AG04449 (cell line): ENCODE data around the gene ACTR10.

Experiments
- CTCF ChIA-PET: fragments of 350-600 bp; formaldehyde crosslinking; extraction: SDS; loops from one replicate; lab custom pipeline; 2021; ENCODE audit warnings: antibody characterized with exemption; lab: Yijun Ruan, JAX
- POLR2A ChIA-PET: fragments of 400-600, 350-600 bp; formaldehyde crosslinking; extraction: SDS; loops from one replicate; lab custom pipeline; 2020; ENCODE audit warnings: antibody characterized with exemption, inconsistent platforms; lab: Yijun Ruan, JAX
- DNase-seq: peaks from one replicate; pipeline ENCODE4 v3.0.0-alpha.2; 2010; ENCODE audit warnings: low read depth, low spot score
- H3K4me3 ChIP-seq: 2 replicates; pipeline ENCODE4 v1.5.1; 2011; ENCODE audit warnings: low read depth, mild to moderate bottlenecking, control low read depth, low read length
- TF ChIP-seq, protein P1 (sequence below): IDR thresholded peaks from one replicate; pipeline ENCODE4 v1.5.1; 2011; ENCODE audit warnings: mild to moderate bottlenecking, moderate library complexity, low read length, control low read depth, inconsistent platforms; ENCODE audit not compliant: insufficient read depth; ENCODE audit errors: missing control alignments

ACTR10 gene

GRCh38 chr14:58191763-58192601 lies 8.0 kb upstream of the ACTR10 start:
- ChIA-PET CTCF (interaction anchor here (1.3 to 2.0 kb wide), 3 partner anchors 13 to 27 kb away, joined by 3 to 6 read pairs (median 4); no protein-coding TSS in a partner anchor), POLR2A (no interaction called here)
- DNase-seq: no peak
- TF ChIP-seq, protein P1, sequence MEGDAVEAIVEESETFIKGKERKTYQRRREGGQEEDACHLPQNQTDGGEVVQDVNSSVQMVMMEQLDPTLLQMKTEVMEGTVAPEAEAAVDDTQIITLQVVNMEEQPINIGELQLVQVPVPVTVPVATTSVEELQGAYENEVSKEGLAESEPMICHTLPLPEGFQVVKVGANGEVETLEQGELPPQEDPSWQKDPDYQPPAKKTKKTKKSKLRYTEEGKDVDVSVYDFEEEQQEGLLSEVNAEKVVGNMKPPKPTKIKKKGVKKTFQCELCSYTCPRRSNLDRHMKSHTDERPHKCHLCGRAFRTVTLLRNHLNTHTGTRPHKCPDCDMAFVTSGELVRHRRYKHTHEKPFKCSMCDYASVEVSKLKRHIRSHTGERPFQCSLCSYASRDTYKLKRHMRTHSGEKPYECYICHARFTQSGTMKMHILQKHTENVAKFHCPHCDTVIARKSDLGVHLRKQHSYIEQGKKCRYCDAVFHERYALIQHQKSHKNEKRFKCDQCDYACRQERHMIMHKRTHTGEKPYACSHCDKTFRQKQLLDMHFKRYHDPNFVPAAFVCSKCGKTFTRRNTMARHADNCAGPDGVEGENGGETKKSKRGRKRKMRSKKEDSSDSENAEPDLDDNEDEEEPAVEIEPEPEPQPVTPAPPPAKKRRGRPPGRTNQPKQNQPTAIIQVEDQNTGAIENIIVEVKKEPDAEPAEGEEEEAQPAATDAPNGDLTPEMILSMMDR: no peak
- H3K4me3 ChIP-seq: no peak overlapping the region

- CTCF ChIA-PET: no interaction called here
- TF ChIP-seq, protein P1: no peak
- POLR2A ChIA-PET: interaction anchor here (0.6 kb wide), 1 partner anchor 14 kb away, joined by 3 read pairs; no protein-coding TSS in a partner anchor
- no peak overlapping the region for H3K4me3 ChIP-seq
- no peak for DNase-seq
Observed at GRCh38 chr14:58193542-58193941, 6.4 kb upstream of the ACTR10 start.

DNA sequence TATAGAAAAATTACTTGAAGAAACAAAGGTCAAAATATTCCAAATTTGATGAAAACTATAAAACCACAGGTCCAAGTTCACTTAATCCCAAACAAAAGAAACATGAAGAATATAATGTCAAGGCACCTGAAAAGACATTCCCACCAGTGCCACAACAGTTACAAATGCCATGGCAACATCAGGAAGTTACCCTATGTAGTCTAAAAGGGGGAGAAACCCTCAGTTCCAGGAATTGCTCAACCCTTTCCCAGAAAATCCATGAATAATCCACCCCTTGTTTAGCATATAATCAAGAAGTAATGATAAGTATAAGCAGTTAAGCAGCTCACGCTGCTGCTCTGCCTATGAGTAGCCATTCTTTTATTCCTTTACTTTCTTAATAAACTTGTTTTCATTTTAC lies 3.8 kb upstream of the ACTR10 start:
- no peak for DNase-seq
- POLR2A ChIA-PET: no interaction called here

DNA sequence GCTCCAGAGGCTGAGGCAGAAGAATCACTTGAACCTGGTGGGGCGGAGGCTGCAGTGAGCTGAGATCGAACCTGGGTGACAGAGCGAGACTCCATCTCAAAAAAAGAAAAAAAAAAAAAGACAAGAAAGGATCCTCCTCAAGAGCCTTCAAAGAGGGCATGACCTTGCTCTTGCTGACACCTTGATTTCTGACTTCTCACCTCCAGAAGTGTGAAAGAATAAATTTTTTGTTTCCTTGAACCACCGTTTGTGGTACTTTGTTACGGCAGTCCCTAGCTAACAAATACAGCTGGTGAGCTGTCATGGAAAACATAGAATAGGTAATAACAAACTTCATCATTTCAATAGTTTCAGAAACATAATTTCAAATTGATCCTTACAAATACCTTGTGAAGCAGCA lies 1.9 kb upstream of the ACTR10 start:
- ChIA-PET CTCF (interaction anchor here (1.1 kb wide), 1 partner anchor 29 kb away, joined by 3 read pairs; no protein-coding TSS in a partner anchor), POLR2A (no interaction called here)
- no peak overlapping the region for H3K4me3 ChIP-seq
- TF ChIP-seq, protein P1: no peak
- no peak for DNase-seq

More for the DNA sequence above, 3.8 kb upstream of the ACTR10 start:
- CTCF ChIA-PET: interaction anchor here (1.8 kb wide), 1 partner anchor 88 kb away, joined by 3 read pairs; no protein-coding TSS in a partner anchor
- H3K4me3 ChIP-seq: no peak overlapping the region
- TF ChIP-seq, protein P1: no peak

GRCh38 chr14:58200480-58200841 lies 512 bp downstream of the ACTR10 start:
- DNase-seq: no peak
- TF ChIP-seq, protein P1: no peak
- CTCF ChIA-PET: interaction anchor here (0.8 kb wide), 1 partner anchor 9 kb away, joined by 3 read pairs; no protein-coding TSS in a partner anchor
- H3K4me3 ChIP-seq: peak overlapping the region; percentile 90
- POLR2A ChIA-PET: interaction anchor here (0.9 to 1.8 kb wide), 2 partner anchors 16 to 98 kb away, joined by 5 read pairs; partner anchors contain the start of gene ARID4A

DNA sequence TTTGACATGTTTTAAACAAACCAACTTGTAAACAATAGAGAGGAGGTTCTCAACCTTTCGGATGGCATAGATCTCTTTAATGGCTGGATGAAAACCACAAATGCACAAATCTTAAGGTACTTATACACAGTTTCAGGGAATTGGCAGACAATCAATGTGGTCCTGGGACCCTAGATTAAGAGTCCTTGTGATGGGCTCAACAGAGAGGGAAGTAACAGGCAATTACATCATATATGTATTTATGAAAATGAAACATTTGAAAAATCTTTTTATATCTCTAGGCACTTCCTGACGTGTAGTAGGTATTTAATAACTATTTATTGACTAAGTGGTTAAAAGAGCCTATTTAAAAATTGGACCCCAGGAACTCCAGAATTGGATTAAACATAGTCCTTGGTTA lies 897 bp downstream of the ACTR10 start:
- TF ChIP-seq, protein P1: no peak
- peak overlapping the region; percentile 90 for H3K4me3 ChIP-seq
- CTCF ChIA-PET: interaction anchor here (1.5 kb wide), 1 partner anchor 16 kb away, joined by 5 read pairs; no protein-coding TSS in a partner anchor
- DNase-seq: no peak
- POLR2A ChIA-PET: no interaction called here
